Measurements from ENCODE around the gene MAG. TPM values are rescaled to one million over a fixed set of nuclear protein-coding genes. Genes with fewer than 3 reads are reported as not detected.

Gene MAG
- total RNA-seq, 1 experiment from 2014 or later, result 0.46 TPM

GRCh38 chr19:35269438-35270117 lies 22.4 kb upstream of the MAG start (continued):
- no peak for TF ChIP-seq ZBTB21 (CRISPR knock-in tag; IDR thresholded peaks at IDR 0.05; ENCODE audit: borderline replicate concordance)
- peak; percentile 13; the same call in 1 of the 2 replicates for TF ChIP-seq FOXP1 (CRISPR knock-in tag; IDR thresholded peaks at IDR 0.05; ENCODE audit: borderline replicate concordance)
- no peak for TF ChIP-seq JAZF1 (CRISPR knock-in tag; IDR thresholded peaks at IDR 0.05)
- TF ChIP-seq NR2C2 (CRISPR knock-in tag; IDR thresholded peaks at IDR 0.05), result no peak
- TF ChIP-seq TCF7 (CRISPR knock-in tag; IDR thresholded peaks at IDR 0.05; ENCODE audit: low read depth), result no peak

DNA sequence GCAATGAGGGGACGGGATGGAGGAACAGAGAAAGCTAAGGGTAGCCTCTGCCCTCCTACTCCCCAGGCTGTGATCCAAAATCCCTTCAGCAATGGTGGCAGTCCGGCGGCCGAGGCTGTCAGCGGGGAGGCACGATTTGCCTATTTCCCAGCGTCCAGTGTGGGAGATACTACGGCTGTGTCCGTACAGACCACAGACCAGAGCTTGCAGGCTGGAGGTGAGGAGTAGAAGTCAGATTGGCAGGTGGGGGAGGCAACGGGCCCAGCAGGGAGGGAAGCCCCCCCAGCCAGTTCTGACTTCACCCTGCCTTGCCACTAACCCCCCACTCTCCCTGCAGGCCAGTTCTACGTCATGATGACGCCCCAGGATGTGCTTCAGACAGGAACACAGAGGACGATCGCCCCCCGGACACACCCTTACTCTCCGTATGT lies 21.6 kb upstream of the MAG start:
- POLR2A ChIA-PET, result interaction anchor here (1.6 kb wide), 1 partner anchor 9 kb away, joined by 3 read pairs; no protein-coding TSS in a partner anchor
- H3K9me3 Mint-ChIP-seq, result no peaks in the 10 kb centered on the region
- H3K27ac Mint-ChIP-seq, result no peak overlapping the region
- peak overlapping the region; percentile 57 for H3K4me3 Mint-ChIP-seq
- ATAC-seq, result no peak
- CTCF ChIA-PET, result interaction anchor here (0.9 to 1.2 kb wide), 2 partner anchors 9 to 202 kb away, joined by 5 to 7 read pairs; no protein-coding TSS in a partner anchor
- no peak for DNase-seq (ENCODE audit: low spot score)
- H3K36me3 Mint-ChIP-seq, result peaks cover 50% of the 10 kb centered on the region
- H3K27me3 Mint-ChIP-seq (ENCODE audit: low read depth), result no peaks in the 10 kb centered on the region
- H3K4me1 Mint-ChIP-seq, result peaks cover 7% of the 10 kb centered on the region
- no peak for TF ChIP-seq ZNF219 (CRISPR knock-in tag; IDR thresholded peaks at IDR 0.05; ENCODE audit: borderline replicate concordance)

DNA sequence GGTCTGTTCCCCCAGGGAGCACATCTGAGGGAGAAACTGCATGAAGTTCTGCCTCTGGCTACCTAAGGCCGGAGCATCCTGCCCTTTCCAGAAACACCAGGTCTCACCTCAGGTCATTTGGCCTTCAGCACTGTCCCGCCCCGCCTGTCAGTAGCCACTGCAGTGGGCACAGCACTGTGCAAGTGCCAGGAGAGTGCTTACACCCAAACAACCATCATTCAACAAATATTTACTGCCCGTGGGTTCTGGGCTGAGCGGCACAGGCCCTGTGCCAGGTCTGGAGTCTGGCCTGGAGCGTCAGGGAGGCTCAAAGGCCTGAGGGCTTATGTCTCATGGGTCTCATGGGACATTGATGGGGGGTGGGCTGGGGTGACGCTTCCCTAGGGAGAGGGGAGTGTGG lies 20.4 kb upstream of the MAG start:
- TF ChIP-seq, protein P1, sequence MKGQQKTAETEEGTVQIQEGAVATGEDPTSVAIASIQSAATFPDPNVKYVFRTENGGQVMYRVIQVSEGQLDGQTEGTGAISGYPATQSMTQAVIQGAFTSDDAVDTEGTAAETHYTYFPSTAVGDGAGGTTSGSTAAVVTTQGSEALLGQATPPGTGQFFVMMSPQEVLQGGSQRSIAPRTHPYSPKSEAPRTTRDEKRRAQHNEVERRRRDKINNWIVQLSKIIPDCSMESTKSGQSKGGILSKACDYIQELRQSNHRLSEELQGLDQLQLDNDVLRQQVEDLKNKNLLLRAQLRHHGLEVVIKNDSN (CRISPR knock-in tag; IDR thresholded peaks at IDR 0.05), result no peak
- no peak for TF ChIP-seq CBFB (CRISPR knock-in tag; IDR thresholded peaks at IDR 0.05; ENCODE audit: low read depth)
- TF ChIP-seq, protein P2, sequence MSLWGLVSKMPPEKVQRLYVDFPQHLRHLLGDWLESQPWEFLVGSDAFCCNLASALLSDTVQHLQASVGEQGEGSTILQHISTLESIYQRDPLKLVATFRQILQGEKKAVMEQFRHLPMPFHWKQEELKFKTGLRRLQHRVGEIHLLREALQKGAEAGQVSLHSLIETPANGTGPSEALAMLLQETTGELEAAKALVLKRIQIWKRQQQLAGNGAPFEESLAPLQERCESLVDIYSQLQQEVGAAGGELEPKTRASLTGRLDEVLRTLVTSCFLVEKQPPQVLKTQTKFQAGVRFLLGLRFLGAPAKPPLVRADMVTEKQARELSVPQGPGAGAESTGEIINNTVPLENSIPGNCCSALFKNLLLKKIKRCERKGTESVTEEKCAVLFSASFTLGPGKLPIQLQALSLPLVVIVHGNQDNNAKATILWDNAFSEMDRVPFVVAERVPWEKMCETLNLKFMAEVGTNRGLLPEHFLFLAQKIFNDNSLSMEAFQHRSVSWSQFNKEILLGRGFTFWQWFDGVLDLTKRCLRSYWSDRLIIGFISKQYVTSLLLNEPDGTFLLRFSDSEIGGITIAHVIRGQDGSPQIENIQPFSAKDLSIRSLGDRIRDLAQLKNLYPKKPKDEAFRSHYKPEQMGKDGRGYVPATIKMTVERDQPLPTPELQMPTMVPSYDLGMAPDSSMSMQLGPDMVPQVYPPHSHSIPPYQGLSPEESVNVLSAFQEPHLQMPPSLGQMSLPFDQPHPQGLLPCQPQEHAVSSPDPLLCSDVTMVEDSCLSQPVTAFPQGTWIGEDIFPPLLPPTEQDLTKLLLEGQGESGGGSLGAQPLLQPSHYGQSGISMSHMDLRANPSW (CRISPR knock-in tag; conservative IDR thresholded peaks at IDR 0.05; ENCODE audit: low read depth), result no peak
- TF ChIP-seq, protein P3, sequence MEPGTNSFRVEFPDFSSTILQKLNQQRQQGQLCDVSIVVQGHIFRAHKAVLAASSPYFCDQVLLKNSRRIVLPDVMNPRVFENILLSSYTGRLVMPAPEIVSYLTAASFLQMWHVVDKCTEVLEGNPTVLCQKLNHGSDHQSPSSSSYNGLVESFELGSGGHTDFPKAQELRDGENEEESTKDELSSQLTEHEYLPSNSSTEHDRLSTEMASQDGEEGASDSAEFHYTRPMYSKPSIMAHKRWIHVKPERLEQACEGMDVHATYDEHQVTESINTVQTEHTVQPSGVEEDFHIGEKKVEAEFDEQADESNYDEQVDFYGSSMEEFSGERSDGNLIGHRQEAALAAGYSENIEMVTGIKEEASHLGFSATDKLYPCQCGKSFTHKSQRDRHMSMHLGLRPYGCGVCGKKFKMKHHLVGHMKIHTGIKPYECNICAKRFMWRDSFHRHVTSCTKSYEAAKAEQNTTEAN (CRISPR knock-in tag; IDR thresholded peaks at IDR 0.05), result no peak
- no peak for TF ChIP-seq HMGXB4 (CRISPR knock-in tag; IDR thresholded peaks at IDR 0.05)
- TF ChIP-seq ZNF138 (CRISPR knock-in tag; conservative IDR thresholded peaks at IDR 0.05), result no peak
- Mint-ChIP-seq H3K9me3 (no peaks in the 10 kb centered on the region), H3K27ac (peak overlapping the region; percentile 57; the same call in 1 of the 2 replicates), H3K4me1 (no peaks in the 10 kb centered on the region), H3K27me3 (ENCODE audit: low read depth) (no peaks in the 10 kb centered on the region), H3K4me3 (no peak overlapping the region), H3K36me3 (peaks cover 51% of the 10 kb centered on the region)
- DNase-seq (ENCODE audit: low spot score) (no peak), ATAC-seq (no peak)
- ChIA-PET CTCF (no interaction called here), POLR2A (no interaction called here)

- Mint-ChIP-seq H3K9me3 (no peaks in the 10 kb centered on the region), H3K27ac (peak overlapping the region; percentile 57; the same call in 1 of the 2 replicates), H3K27me3 (ENCODE audit: low read depth) (no peaks in the 10 kb centered on the region), H3K4me1 (no peaks in the 10 kb centered on the region), H3K36me3 (peaks cover 56% of the 10 kb centered on the region), H3K4me3 (no peak overlapping the region)
- no peak for ATAC-seq
- POLR2A ChIA-PET, result no interaction called here
- no peak for DNase-seq (ENCODE audit: low spot score)
- CTCF ChIA-PET, result no interaction called here
- no peak for TF ChIP-seq SOX15 (CRISPR knock-in tag; IDR thresholded peaks at IDR 0.05)
- TF ChIP-seq PREB (CRISPR knock-in tag; IDR thresholded peaks at IDR 0.05; ENCODE audit: borderline replicate concordance), result no peak
- TF ChIP-seq OVOL2 (CRISPR knock-in tag; IDR thresholded peaks at IDR 0.05; ENCODE audit: borderline replicate concordance), result no peak
- no peak for TF ChIP-seq NR3C1 (CRISPR knock-in tag; conservative IDR thresholded peaks at IDR 0.05; ENCODE audit: low read depth)
- TF ChIP-seq TEAD4 (CRISPR knock-in tag; IDR thresholded peaks at IDR 0.05), result no peak
- no peak for TF ChIP-seq ZNF425 (CRISPR knock-in tag; conservative IDR thresholded peaks at IDR 0.05)
- TF ChIP-seq ZNF671 (CRISPR knock-in tag; IDR thresholded peaks at IDR 0.05), result no peak
These were observed 19.7 kb upstream of the MAG start for GRCh38 chr19:35272122-35272719.
